ENCODE results near the gene SMYD4. TPM values are rescaled to one million over a fixed set of nuclear protein-coding genes. Genes with fewer than 3 reads are reported as not detected.

Gene SMYD4
- total and polyA plus RNA-seq, 2 donors (not counting 1 experiment from before 2014, with no cell fraction given) = 11.9 to 37.5 TPM

GRCh38 chr17:1789936-1790335, 39.8 kb downstream of the SMYD4 start:
- no peaks in the 10 kb centered on the region for H3K9me3 Mint-ChIP-seq (ENCODE audit: insufficient read depth)
- ChIA-PET POLR2A (interaction anchor here (0.6 to 1.2 kb wide), 2 partner anchors 60 to 74 kb away, joined by 3 to 4 read pairs; no protein-coding TSS in a partner anchor), CTCF (interaction anchor here (0.8 to 1.2 kb wide), 2 partner anchors 9 to 121 kb away, joined by 4 to 6 read pairs; no protein-coding TSS in a partner anchor)
- no peak overlapping the region for H3K4me3 Mint-ChIP-seq
- no peaks in the 10 kb centered on the region for H3K9me3 ChIP-seq (ENCODE audit: control extremely low read depth in 1 of 3, control insufficient read depth in 2 of 3, insufficient read depth in 1 of 3, low read length in 2 of 3)
- H3K4me1 Mint-ChIP-seq = no peaks in the 10 kb centered on the region
- H3K27me3 ChIP-seq (replicated peaks in 1 of 4; ENCODE audit: control extremely low read depth in 1 of 4, control insufficient read depth in 3 of 4, insufficient read depth in 4 of 4, low read length in 3 of 4) = no peaks in the 10 kb centered on the region
- H3K4me2 ChIP-seq (replicated peaks; ENCODE audit: low read depth, low read length, poor library complexity, severe bottlenecking) = no peak overlapping the region
- H3K36me3 ChIP-seq (replicated peaks in 1 of 2; ENCODE audit: control extremely low read depth in 1 of 2, control insufficient read depth in 1 of 2, extremely low read depth in 1 of 2, insufficient read depth in 2 of 2, low read length in 1 of 2) = peaks cover 7 to 17% of the 10 kb centered on the region in 2 experiments
- H3K27me3 Mint-ChIP-seq = no peaks in the 10 kb centered on the region
- peaks cover 3% of the 10 kb centered on the region for H3K79me2 ChIP-seq (ENCODE audit: control insufficient read depth, insufficient read depth, low read length)
- no peak overlapping the region for H3K9ac ChIP-seq (ENCODE audit: low read length)
- no peak overlapping the region for H2AFZ ChIP-seq (ENCODE audit: insufficient read depth, low read depth, low read length, poor library complexity, severe bottlenecking)
- no peak overlapping the region for H3K27ac Mint-ChIP-seq
- H3K4me1 ChIP-seq (ENCODE audit: control insufficient read depth in 2 of 2, insufficient read depth in 2 of 2, low read length in 2 of 2) = no peaks in the 10 kb centered on the region
- no peak overlapping the region for H3K4me3 ChIP-seq (ENCODE audit: control extremely low read depth in 1 of 5, extremely low read depth in 1 of 5, insufficient read depth in 1 of 5, low read depth in 2 of 5, low read length in 4 of 5)
- no peak for DNase-seq
- TF ChIP-seq EZH2 (IDR thresholded peaks at IDR 0.05; ENCODE audit: borderline replicate concordance, insufficient read depth, low read depth, low read length, poor library complexity, severe bottlenecking) = no peak
- TF ChIP-seq, protein P1, sequence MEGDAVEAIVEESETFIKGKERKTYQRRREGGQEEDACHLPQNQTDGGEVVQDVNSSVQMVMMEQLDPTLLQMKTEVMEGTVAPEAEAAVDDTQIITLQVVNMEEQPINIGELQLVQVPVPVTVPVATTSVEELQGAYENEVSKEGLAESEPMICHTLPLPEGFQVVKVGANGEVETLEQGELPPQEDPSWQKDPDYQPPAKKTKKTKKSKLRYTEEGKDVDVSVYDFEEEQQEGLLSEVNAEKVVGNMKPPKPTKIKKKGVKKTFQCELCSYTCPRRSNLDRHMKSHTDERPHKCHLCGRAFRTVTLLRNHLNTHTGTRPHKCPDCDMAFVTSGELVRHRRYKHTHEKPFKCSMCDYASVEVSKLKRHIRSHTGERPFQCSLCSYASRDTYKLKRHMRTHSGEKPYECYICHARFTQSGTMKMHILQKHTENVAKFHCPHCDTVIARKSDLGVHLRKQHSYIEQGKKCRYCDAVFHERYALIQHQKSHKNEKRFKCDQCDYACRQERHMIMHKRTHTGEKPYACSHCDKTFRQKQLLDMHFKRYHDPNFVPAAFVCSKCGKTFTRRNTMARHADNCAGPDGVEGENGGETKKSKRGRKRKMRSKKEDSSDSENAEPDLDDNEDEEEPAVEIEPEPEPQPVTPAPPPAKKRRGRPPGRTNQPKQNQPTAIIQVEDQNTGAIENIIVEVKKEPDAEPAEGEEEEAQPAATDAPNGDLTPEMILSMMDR (IDR thresholded peaks at IDR 0.05) = no peak
- intact Hi-C loops (cut with micrococcal nuclease) = no loop called here
- no CpG with 5 or more reads among the region's 5 CpGs for WGBS (ENCODE audit: insufficient coverage)
- no peak for ATAC-seq (ENCODE audit: low read depth)
- no peaks in the 10 kb centered on the region for H4K20me1 ChIP-seq (ENCODE audit: control insufficient read depth, insufficient read depth, low read length, poor library complexity, severe bottlenecking)
- H3K27ac ChIP-seq (ENCODE audit: low read length in 2 of 2) = no peak overlapping the region

DNA sequence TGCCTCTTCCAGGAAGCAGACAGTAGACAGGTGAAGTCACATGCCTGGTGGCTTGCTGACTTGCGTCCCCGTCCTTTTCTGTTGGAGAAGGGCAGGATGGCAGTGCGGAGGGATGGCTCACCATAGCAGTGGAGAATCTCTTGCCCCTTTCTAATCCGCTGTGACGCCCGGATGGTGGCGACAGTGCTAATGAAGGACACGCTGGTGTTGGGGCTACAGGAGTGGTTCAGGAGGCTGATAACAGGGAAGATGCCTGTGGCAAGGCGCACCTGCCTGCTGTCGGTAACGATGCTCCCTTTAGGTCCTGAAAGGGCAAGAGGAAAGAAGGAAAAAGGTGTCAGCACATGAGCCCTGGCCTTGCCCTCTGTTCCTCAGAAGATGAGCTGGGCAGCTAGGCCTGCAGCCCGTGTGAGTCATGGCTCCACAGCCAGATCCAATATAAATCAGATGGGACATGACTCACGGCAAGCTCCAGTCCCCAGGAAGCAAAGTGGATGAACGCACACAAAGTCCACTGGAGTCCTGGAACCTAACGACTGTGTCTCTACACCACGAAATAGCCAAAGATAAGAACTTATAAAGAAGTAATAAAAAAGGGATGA, 42.3 kb downstream of the SMYD4 start:
- Histone ChIP-seq H2AFZ (ENCODE audit: insufficient read depth, low read depth, low read length, poor library complexity, severe bottlenecking) (no peak overlapping the region), H3K9ac (ENCODE audit: low read length) (no peak overlapping the region), H3K36me3 (replicated peaks in 1 of 2; ENCODE audit: control extremely low read depth in 1 of 2, control insufficient read depth in 1 of 2, extremely low read depth in 1 of 2, insufficient read depth in 2 of 2, low read length in 1 of 2) (peaks cover 7 to 23% of the 10 kb centered on the region in 2 experiments), H4K20me1 (ENCODE audit: control insufficient read depth, insufficient read depth, low read length, poor library complexity, severe bottlenecking) (no peaks in the 10 kb centered on the region), H3K4me2 (replicated peaks; ENCODE audit: low read depth, low read length, poor library complexity, severe bottlenecking) (no peak overlapping the region), H3K9me3 (ENCODE audit: control extremely low read depth in 1 of 3, control insufficient read depth in 2 of 3, insufficient read depth in 1 of 3, low read length in 2 of 3) (no peaks in the 10 kb centered on the region), H3K27ac (ENCODE audit: low read length in 2 of 2) (no peak overlapping the region), H3K4me3 (ENCODE audit: control extremely low read depth in 1 of 5, extremely low read depth in 1 of 5, insufficient read depth in 1 of 5, low read depth in 2 of 5, low read length in 4 of 5) (no peak overlapping the region), H3K79me2 (ENCODE audit: control insufficient read depth, insufficient read depth, low read length) (no peaks in the 10 kb centered on the region), H3K4me1 (ENCODE audit: control insufficient read depth in 2 of 2, insufficient read depth in 2 of 2, low read length in 2 of 2) (peaks cover 19 to 21% of the 10 kb centered on the region in 2 donors), H3K27me3 (replicated peaks in 1 of 4; ENCODE audit: control extremely low read depth in 1 of 4, control insufficient read depth in 3 of 4, insufficient read depth in 4 of 4, low read length in 3 of 4) (no peaks in the 10 kb centered on the region)
- TF ChIP-seq EZH2 (IDR thresholded peaks at IDR 0.05; ENCODE audit: borderline replicate concordance, insufficient read depth, low read depth, low read length, poor library complexity, severe bottlenecking) = no peak
- TF ChIP-seq, protein P1 (IDR thresholded peaks at IDR 0.05) = no peak
- H3K4me3 Mint-ChIP-seq = no peak overlapping the region
- no peak overlapping the region for H3K27ac Mint-ChIP-seq
- no peaks in the 10 kb centered on the region for H3K9me3 Mint-ChIP-seq (ENCODE audit: insufficient read depth)
- ChIA-PET CTCF (interaction anchor here (1.0 to 8.3 kb wide), 6 partner anchors 14 to 118 kb away, joined by 3 to 397 read pairs (median 4); partner anchors contain the start of gene WDR81), POLR2A (no interaction called here)
- peaks cover 21% of the 10 kb centered on the region for H3K4me1 Mint-ChIP-seq
- DNase-seq (no peak), ATAC-seq (ENCODE audit: low read depth) (no peak)
- intact Hi-C loops (cut with micrococcal nuclease) = no loop called here
- H3K27me3 Mint-ChIP-seq = no peaks in the 10 kb centered on the region
- 89% methylated on average over 12 of the region's 16 CpGs for WGBS (ENCODE audit: insufficient coverage)

Data from B cell (primary cell).